Stimulated activated CD4-positive, alpha-beta T cell treated with anti-CD3 and anti-CD28 coated beads, Interleukin-12 subunit alpha, Interleukin-12 subunit beta, amount 100 ng/mL, for 24 hours (primary cell): ENCODE measurements around the gene RDM1.
"Not testable (repeated sequence)": the region's sequence is repeated elsewhere in the genome, so short reads cannot be mapped to it uniquely, and the experiment has no call there.

Experiments
- DNase-seq, 2 experiments: peaks; one replicate each; pipeline ENCODE4 v3.0.0-alpha.2; 2020; ENCODE audit warnings: low read depth in 2 of 2

RDM1 gene

DNA sequence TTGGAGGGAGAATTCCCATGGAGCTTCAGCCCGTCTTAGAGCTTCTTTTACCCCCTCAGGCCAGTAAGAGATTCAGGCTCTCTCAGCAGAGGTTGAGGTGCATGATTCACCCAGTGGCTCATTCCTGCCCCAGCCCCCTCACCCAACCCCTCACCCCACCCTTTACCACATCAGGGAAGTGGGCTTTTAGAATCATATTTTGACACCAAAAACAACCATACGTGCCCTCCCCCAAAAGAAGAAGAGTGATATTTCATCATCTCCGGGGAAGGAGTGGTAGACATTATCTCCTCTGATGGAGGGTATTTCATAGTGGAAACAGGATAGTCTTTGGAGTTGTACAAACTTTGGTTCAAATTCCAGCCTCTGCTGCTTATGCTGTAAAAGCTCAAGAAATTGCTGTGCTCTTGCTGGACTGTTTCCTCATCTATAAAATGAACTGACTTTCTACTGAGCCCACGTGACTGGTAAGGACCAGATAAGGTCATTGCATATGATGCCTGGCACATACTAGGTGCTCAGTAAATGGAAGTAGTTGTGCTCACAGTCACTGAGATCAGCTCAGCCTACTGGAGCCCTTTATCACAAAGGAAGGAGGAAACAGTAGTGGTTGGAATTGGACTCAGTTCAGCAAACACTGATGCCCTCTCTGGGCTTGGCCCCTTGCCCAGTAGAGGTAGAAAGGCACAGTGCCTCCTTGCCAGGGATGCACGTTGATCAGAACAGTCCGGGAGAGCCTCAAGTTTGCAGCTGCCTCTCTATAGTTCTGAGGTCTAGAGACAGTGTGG, 32.1 kb downstream of the RDM1 start:
- DNase-seq: no peak

- not testable (repeated sequence) for DNase-seq
Observed at GRCh38 chr17:35897772-35898171, 32.8 kb downstream of the RDM1 start.

GRCh38 chr17:35895636-35896587, 34.7 kb downstream of the RDM1 start:
- no peak for DNase-seq

GRCh38 chr17:35894206-35894605, 36.4 kb downstream of the RDM1 start:
- no peak for DNase-seq

DNA sequence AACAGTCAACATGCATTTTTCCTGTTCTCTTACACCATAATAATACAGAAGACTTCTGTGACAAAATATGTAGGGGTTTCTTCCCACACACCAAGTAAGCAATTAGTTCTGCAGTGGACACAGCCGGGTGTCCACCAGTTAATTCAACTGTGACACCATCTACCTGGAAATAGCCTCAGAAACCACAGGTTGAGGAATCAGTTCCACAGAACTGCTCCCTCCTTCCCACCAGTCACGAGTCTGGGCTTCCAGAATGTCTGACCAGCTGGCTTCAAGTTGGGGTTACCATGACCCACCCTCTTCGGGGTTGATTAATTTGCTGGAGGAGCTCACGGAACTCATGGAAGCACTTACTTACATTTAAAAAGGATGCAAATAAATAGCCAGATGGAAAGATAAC, 36.8 kb downstream of the RDM1 start:
- DNase-seq: no peak

GRCh38 chr17:35892091-35893035, 38.2 kb downstream of the RDM1 start:
- peak; percentile 22 to 47 for DNase-seq

GRCh38 chr17:35891269-35891668, 39.3 kb downstream of the RDM1 start:
- no peak for DNase-seq

- DNase-seq: no peak
Observed at GRCh38 chr17:35890774-35891155, 39.8 kb downstream of the RDM1 start.

DNA sequence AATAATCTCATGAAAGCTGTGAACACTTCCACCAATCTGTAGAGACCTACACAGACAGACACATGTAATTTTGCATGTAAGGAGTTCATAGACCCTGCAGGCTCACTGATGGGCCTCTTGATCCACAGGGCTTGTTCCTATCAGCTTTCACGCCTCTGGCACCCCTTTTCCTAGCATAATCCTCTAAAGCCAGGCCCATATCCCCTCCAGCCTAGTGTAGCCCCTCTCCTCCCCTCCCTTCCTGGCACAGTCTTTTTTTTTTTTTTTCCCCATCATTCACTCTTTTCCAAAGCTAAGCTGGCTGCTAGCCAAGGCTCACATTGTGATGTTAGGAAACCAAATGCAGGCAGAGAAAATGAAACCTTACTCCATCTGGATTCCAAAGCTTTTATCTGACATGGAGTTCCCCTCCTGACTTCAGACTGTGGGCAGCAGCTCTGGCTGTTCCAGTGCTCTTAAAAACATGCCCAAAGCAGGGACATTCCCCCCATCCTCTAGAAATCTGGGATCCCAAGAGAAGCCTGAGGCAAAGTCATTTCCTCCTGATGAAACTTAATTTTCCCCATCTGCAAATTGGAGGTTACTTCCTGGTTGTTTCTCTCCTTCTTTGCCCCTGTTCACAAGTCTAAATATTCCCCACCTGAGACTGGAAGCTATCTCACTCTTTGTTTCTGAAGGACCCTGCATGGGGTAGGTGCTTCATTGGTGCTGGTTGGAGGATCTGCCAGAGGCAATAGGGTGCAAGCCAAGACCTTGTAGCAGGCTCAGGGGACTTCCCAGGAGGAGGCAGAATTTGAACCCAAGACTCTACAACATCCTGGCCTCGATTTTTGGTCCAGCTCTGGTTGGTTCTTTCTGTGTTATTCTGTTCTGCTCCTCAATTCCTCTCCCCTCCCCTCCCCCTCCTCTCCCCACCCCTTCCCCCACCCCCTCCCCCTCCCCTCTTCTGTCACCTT, 40.5 kb downstream of the RDM1 start:
- DNase-seq: no peak

- DNase-seq: no peak
Observed at GRCh38 chr17:35889241-35889640, 41.3 kb downstream of the RDM1 start.

DNA sequence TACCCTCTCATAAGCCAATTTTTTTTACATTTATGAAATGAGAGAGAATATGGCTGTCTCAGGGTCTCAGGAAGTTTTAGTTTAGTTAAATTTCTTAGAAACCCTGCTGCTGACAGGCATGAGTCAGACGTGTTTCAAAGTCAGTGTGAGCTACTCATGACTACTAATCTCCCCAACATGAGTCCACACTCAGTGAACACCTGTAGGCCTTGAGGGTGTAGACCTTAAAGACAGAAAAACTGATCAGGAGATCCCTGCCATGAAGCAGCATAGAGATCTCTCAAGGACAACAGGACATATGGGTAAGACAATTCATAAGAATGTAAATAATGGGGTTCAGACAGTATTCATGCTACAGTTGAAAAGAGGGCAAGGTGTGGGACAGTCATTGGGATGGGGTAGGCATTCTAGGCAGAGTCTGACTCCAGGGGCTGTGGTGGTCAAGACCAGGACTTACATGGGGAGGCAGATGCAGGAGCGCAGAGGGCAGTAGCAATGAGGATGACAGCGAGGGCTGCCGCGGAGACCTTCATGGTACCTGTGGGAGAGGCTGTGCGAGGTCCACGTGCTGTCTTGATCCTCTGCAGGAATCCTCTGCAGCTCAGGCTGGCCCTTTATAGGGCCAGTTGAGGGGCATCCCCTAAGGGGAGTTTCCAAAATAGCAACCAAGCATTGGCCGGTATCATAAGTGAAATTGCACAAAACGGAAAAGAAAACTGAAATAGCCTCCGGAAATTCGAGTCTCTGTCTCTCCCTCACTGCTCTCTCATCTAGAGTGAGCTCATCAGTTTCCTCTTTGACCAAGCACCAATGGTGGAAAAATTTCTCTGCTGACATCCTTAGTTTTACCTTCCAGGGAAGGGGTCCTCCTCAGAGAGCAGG, 50.6 kb downstream of the RDM1 start, which contains the start of gene CCL5:
CCL5 (minus strand) TSS at position 588 of the 882 bp plus-strand sequence.
- DNase-seq: no peak

DNA sequence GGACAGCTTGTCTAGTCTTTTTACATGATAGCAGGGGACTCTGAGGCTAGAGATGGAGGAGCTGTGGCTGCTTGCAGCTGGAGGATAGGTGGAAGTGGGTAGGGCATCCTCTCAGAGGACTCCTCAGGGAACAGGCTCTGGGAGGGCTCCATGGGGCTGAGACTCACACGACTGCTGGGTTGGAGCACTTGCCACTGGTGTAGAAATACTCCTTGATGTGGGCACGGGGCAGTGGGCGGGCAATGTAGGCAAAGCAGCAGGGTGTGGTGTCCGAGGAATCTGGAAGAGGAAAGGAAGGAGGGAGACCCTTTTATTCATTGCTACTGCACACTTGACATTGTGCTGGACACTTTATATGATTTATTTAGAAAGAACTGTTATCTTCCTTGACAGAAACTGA, 52.2 kb downstream of the RDM1 start:
- DNase-seq: no peak

- DNase-seq: no peak
Observed at GRCh38 chr17:35877345-35878029, 53.1 kb downstream of the RDM1 start.

DNA sequence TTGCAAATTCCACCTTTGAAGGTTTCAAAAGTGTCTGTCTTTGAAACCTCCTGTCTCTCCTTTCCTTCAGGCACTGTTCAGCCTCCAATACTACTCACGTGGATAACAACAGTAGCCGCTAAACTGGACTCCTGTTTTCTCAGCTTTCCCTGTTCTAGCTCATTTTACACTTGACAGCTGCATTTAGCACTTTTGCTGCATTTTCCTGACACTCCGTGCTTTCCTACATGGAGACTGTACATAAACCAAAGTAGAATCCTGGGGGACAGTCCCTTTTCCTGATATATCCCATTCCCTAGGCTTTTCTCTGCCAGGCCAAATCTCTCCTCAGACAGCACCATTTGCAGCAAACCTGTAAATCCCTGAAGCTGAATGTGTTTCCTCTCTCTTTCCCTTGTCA, 54.0 kb downstream of the RDM1 start:
- no peak for DNase-seq

GRCh38 chr17:35875800-35876139, 54.8 kb downstream of the RDM1 start:
- DNase-seq: no peak

DNA sequence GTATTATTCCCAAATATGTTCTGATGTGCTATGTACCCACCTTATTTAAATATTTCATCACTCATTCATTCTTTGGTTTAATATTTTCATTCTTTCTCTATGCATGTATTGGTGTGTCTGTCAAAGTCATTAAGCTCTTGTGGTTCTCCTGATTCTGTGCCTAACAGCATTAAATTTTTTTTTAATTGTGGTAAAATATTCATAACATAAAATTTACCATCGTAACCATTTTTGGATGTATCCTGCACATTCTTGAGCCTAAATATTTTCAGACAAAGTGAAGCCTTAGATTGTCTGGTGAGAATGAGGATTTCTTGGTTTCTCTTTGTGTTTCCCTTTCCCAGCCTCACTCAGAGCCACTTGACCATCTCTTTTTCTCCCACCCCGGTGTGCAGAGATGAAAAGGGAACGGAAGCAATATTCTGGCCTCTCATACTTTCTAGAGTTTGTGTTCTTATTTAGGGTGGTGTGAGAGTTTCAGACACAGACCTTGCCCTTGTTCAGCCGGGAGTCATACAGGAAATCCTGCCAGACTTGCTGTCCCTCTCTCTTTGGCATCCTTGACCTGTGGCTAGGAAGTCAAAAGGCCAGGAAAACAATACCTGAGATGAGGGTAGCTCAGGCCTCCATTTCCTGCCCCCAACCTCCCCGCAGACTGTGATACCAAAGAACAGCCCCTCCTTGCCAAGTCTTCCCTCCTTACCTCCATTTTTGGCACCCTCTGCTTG, 55.3 kb downstream of the RDM1 start:
- DNase-seq: no peak

- DNase-seq: no peak
Observed at GRCh38 chr17:35872196-35872980, 58.2 kb downstream of the RDM1 start.
